LNCAP (cell line): ENCODE measurements around the gene ANTXR1.

Experiments used
- TF ChIP-seq, protein P1 (sequence below): fragments of 450-650 bp; IDR thresholded peaks from 2 replicates; pipeline ENCODE4 v1.5.1; 2017; ENCODE audit warnings: mild to moderate bottlenecking

ANTXR1 gene

DNA sequence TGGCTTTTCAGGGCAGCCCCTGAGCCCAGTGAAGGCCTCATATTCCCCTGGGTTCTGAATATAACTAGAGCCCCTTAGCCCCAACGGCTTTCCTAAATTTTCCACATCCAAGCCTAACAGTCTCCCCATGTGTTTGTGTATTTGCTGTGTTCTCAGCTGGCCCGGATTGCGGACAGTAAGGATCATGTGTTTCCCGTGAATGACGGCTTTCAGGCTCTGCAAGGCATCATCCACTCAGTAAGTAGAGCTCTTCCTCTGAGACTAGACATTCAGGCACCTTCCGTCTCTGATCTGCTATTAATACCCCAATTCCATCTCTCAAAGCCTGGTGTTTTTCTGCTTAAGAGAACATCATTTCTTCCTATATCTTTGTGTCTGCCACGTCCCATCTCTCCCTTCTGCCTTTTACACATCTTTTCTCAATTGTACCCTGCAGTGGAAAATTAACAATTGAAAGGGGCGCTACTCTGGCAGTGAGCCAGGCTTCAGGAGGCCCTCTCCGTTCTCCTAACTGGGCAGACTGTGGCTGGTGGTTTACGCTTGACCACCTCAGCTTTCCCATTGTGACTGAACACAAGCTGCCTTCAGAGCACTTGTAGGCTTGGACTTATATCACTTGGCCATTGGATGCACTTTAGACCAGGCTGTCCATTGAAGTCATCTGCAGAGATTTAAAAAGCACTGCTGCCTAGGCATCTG lies 64.4 kb downstream of the ANTXR1 start:
- TF ChIP-seq, protein P1, sequence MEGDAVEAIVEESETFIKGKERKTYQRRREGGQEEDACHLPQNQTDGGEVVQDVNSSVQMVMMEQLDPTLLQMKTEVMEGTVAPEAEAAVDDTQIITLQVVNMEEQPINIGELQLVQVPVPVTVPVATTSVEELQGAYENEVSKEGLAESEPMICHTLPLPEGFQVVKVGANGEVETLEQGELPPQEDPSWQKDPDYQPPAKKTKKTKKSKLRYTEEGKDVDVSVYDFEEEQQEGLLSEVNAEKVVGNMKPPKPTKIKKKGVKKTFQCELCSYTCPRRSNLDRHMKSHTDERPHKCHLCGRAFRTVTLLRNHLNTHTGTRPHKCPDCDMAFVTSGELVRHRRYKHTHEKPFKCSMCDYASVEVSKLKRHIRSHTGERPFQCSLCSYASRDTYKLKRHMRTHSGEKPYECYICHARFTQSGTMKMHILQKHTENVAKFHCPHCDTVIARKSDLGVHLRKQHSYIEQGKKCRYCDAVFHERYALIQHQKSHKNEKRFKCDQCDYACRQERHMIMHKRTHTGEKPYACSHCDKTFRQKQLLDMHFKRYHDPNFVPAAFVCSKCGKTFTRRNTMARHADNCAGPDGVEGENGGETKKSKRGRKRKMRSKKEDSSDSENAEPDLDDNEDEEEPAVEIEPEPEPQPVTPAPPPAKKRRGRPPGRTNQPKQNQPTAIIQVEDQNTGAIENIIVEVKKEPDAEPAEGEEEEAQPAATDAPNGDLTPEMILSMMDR, result no peak

DNA sequence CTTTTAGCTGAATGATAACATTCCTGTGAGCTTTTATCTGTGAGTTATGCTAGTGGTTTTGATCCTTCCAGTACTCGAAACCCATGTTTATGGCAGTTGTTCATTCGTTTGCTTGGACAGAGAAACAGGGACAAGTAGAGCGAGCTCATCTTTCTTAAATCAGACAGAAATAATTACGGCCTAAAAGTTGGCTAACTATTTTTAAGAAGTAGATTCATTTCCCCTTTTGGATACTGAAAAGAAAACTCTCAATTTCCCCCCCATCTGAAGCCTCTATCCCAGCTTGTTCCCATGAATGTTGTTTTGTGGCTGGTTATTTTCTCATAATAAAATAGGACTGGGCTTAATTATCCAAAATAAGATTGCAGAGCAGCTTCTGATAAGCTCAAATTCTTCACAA lies 67.1 kb downstream of the ANTXR1 start:
- TF ChIP-seq, protein P1, result no peak

DNA sequence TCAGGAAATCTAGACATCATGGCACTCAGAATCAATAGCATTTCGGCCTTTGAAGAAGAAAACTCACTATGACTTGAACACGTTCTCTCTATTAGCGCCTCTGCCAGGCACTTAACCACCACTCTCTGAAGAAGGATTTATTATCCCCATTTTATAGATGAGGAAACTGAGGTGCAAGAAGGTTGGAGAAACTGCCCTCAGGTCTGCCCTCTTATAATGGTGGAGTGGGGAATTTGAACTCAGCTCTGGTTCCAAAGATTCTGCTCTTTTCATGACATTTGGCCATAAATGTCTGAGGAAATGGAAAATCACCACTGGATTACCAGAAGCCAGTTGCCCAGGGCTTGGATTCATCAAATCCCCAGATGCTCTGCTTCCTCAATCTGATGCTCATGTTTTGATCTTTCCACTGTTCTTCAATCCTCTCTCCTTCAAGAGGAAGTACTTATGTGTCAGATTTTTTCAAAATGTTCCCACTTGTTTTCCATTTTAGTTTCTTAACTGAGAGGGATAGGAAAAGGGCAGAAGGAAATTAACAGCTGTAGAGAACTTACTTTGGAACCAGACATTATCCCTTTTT lies 68.1 kb downstream of the ANTXR1 start:
- TF ChIP-seq, protein P1, result no peak

DNA sequence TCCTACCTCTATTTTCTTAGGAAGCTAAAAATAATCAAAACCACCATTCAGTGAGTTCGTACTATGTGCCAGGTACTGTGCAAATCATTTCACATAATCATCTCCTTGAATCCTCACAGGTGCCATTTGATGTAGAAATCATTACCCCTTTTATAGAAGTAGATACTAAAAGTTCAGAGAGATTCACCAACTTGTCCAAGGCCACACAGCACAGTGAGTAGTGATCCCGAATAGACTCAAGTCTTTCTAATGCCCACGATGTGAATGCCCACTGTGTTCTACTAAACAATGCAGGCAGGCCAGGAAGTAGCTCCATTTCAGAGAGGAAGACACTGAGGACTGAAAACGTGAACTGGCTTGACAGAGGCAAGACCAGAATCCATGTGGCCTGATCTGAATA lies 68.8 kb downstream of the ANTXR1 start:
- TF ChIP-seq, protein P1, result no peak

DNA sequence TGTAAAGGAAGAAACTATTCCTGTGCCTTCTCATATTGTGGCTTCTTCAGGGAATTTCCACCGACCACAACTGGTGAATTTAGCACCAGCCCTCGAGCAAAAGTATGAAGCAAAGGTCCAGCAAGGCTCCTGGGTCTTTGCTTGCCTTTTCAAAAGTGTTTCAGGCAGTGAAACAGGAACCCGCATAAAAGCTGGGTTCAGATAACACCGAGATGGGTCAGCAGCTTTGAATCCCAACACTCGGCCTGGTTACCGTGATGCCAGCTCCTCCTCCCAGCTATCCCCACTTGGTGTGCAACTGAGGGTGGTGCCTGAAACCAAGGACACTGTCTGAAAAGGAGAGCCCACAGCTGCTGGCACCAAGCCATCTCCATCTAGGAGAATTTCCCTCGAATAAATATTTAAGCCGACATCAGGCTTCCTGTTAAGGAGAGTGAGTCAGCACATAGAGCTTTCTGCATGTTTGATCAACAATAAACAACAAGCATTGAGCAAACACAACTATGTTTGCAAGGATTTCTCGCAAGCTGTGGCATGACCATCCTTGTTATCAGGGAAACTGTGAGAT lies 69.5 kb downstream of the ANTXR1 start:
- TF ChIP-seq, protein P1, result no peak

DNA sequence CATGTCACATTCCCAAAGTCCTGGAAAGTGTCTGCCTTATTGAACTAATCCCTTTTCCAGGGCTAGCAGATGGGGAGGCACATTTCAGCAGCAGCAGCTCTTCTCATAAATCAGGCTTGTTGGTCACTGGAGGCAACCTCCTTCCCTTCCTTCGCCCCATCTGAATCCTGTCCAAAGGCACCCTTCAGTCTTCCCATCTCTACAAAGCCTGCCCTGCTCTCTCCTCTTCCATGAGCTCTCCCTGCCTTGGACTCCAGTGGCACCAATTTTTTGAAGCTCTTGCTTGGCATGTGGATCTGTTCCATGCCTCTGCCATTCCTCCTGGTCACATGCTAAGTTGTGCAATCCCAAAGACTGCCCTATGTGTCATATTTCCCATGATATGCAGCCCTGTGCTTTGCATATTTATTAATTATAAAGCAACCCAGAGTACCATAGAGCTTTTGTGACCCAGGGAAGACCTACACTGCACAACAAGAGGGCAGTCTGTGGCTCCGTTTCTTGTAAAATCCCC lies 70.3 kb downstream of the ANTXR1 start:
- TF ChIP-seq, protein P1, result no peak

DNA sequence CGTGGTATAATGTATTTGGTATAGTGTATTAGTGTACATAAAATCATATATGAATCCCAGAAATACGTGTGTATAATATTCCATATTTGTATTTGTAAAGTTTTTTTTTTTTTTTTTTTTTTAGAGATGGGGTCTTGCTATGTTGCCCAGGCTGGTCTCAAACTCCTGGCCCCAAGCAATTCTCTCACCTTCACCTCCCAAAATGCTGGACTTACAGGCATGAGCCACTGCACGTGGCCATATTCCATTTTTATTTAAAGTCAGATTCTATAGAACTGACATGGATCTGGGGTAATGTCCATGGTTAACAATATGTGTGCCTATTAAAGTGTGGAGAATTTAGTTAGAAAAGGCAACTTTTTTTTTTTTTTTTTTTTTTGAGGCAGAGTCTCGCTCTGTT lies 71.5 kb downstream of the ANTXR1 start:
- TF ChIP-seq, protein P1, result no peak
